PC-3 (cell line): Measurements from ENCODE around the gene SEC14L2. TPM values are rescaled to one million over a fixed set of nuclear protein-coding genes. Genes with fewer than 3 reads are reported as not detected.
A peak's percentile ranks its signal among the peaks of the same experiment; 100 is the strongest.

Source experiments
- ATAC-seq: fragments of 200-7000 bp; cut with Tn5 transposase; 2 replicates; pipeline ENCODE4 v1.9.1; 2020; ENCODE audit warnings: mild to moderate bottlenecking, moderate library complexity
- BruUV-seq: library from RNA; stranded (reverse); fragments of 400-500 nt; replicated peaks from 2 replicates; lab custom pipeline; 2021; lab: Mats Ljungman, UMichigan
- CTCF ChIA-PET: fragments of 300-600 bp; sonication (Branson Sonifier 250); formaldehyde crosslinking; loops from one replicate; lab custom pipeline; 2022; ENCODE audit warnings: antibody characterized with exemption; lab: Charles Lee
- POLR2A ChIA-PET: fragments of 300-600 bp; sonication (Branson Sonifier 250); formaldehyde crosslinking; loops from one replicate; lab custom pipeline; 2022; ENCODE audit warnings: antibody characterized with exemption; ENCODE audit not compliant: unreplicated experiment; lab: Charles Lee
- DNase-seq: peaks from one replicate; pipeline ENCODE4 v3.0.0-alpha.2; 2015
- H2AFZ ChIP-seq: fragments of 300-600 bp; sonication (generic); 2 replicates; pipeline ENCODE4 v1.6.0; 2016; ENCODE audit warnings: antibody characterized with exemption, low read length
- H3F3A ChIP-seq: fragments of 300-600 bp; sonication (generic); one replicate; pipeline ENCODE4 v1.6.0; 2017; ENCODE audit warnings: antibody characterized with exemption, low read length, control low read depth, mild to moderate bottlenecking; ENCODE audit not compliant: unreplicated experiment
- H3K27ac ChIP-seq: fragments of 300-600 bp; sonication (generic); 2 replicates; pipeline ENCODE4 v1.5.1; 2016; ENCODE audit warnings: mild to moderate bottlenecking, low read length
- H3K27me3 ChIP-seq: fragments of 300-600 bp; sonication (generic); 2 replicates; pipeline ENCODE4 v1.6.1; 2016; ENCODE audit warnings: low read length, mixed read lengths
- H3K36me3 ChIP-seq: fragments of 300-600 bp; sonication (generic); 2 replicates; pipeline ENCODE4 v1.6.1; 2016; ENCODE audit warnings: low read depth, mixed run types, low read length, mixed read lengths
- H3K4me1 ChIP-seq: fragments of 300-600 bp; sonication (generic); 2 replicates; pipeline ENCODE4 v1.5.1; 2016; ENCODE audit warnings: low read length; ENCODE audit not compliant: insufficient read depth
- H3K4me2 ChIP-seq: fragments of 300-600 bp; sonication (generic); 2 replicates; pipeline ENCODE4 v1.6.0; 2016; ENCODE audit warnings: low read length
- H3K4me3 ChIP-seq: fragments of 300-600 bp; sonication (generic); 2 replicates; pipeline ENCODE4 v1.5.1; 2016; ENCODE audit warnings: mild to moderate bottlenecking, low read length, mixed read lengths
- H3K79me2 ChIP-seq: fragments of 300-600 bp; sonication (generic); 2 replicates; pipeline ENCODE4 v1.6.1; 2017; ENCODE audit warnings: low read length, mixed read lengths
- H3K9ac ChIP-seq: fragments of 300-600 bp; sonication (generic); 2 replicates; pipeline ENCODE4 v1.6.0; 2016; ENCODE audit warnings: mild to moderate bottlenecking, low read length
- H3K9me2 ChIP-seq: fragments of 300-600 bp; sonication (generic); replicated peaks from 2 replicates; pipeline ENCODE4 v1.6.1; 2016; ENCODE audit warnings: mixed run types, low read length, mixed read lengths
- H3K9me3 ChIP-seq: fragments of 300-600 bp; sonication (generic); 2 replicates; pipeline ENCODE4 v1.6.1; 2016; ENCODE audit warnings: low read length, mixed read lengths
- H4K20me1 ChIP-seq: fragments of 300-600 bp; sonication (generic); 2 replicates; pipeline ENCODE4 v1.6.1; 2016; ENCODE audit warnings: low read length, mixed read lengths
- EZH2 ChIP-seq: fragments of 300-600 bp; sonication (generic); IDR thresholded peaks from one replicate; pipeline ENCODE4 v1.6.1; 2017; ENCODE audit warnings: antibody characterized with exemption, mild to moderate bottlenecking, low read length; ENCODE audit not compliant: unreplicated experiment
- EZH2phosphoT487 ChIP-seq: fragments of 300-600 bp; sonication (generic); IDR thresholded peaks from 2 replicates; pipeline ENCODE4 v1.6.1; 2018; ENCODE audit warnings: mild to moderate bottlenecking, antibody characterized with exemption, low read length, borderline replicate concordance
- intact Hi-C: fragments of 100-400 bp; cut with micrococcal nuclease; formaldehyde crosslinking; loops from 2 replicates; pipeline ENCODE4 v1.9.0; 2023
- total RNA-seq: library from RNA; depleted of rRNA; stranded (reverse); fragments of >200 nt; gene quantifications from 2 replicates; pipeline ENCODE4 v1.2.3, GENCODE V29; 2014
- TF ChIP-seq, protein P1 (sequence below): fragments of 300-600 bp; sonication (generic); conservative IDR thresholded peaks from 2 replicates; pipeline ENCODE4 v1.5.1; 2017; ENCODE audit warnings: antibody characterized with exemption, low read depth, mild to moderate bottlenecking, low read length

The SEC14L2 gene
- total RNA-seq, 1 experiment from 2014 or later = 16.8 TPM

DNA sequence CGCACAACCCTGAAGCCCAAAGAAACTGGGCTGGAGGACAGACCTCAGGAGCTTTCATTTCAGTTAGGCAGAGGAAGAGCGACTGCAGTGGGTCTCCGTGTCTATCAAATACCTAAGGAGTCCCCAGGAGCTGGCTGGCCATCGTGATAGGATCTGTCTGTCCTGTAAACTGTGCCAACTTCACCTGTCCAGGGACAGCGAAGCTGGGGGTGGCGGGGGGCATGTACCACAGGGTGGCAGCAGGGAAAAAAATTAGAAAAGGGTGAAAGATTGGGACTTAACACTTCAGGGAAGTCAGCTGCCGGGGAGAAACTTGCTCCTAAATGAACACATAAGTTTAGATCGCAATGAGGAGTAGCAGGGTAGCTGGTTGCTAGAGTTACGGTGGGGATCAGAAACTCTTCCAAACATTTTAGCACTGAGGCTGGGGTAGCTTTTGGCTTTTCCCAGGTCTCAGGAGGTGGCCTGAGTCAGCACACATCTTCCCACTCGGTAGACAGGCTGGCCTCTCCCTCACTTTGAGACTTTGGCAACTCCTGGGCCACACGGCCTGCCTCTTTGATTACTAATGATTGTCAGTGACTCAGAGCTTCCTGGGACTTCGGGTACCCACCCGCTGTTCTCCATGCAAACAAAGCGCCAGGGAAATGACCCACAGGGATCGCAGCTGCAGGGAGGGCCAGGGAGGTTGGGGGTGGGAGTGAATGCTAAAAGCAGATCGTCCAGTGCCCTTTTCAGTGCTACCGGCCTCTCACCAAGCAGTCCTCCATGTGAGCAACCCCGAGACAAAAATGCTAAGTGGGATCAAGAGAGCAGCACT lies 25.9 kb downstream of the SEC14L2 start:
- DNase-seq = peak; percentile 94
- ATAC-seq = peak; percentile 52
- BruUV-seq = no TSS peak
- peak overlapping the region; percentile 93 for H3K9ac ChIP-seq
- no peaks in the 10 kb centered on the region for H3F3A ChIP-seq
- H3K4me3 ChIP-seq = peak overlapping the region; percentile 67
- H3K27ac ChIP-seq = peak overlapping the region; percentile 95
- no peaks in the 10 kb centered on the region for H3K27me3 ChIP-seq
- peak overlapping the region; percentile 83 for H3K4me2 ChIP-seq
- intact Hi-C loops = no loop called here
- ChIA-PET POLR2A (interaction anchor here (0.6 to 1.7 kb wide), 4 partner anchors 26 to 318 kb away, joined by 3 to 6 read pairs (median 4); partner anchors contain the start of gene SEC14L2), CTCF (interaction anchor here (1.2 kb wide), 1 partner anchor 135 kb away, joined by 7 read pairs; no protein-coding TSS in a partner anchor)
- H3K9me3 ChIP-seq = no peaks in the 10 kb centered on the region
- H3K36me3 ChIP-seq = peaks cover 10% of the 10 kb centered on the region; the same call in 1 of the 2 replicates
- peaks cover 39% of the 10 kb centered on the region for H3K79me2 ChIP-seq
- peak overlapping the region; percentile 57; the same call in 1 of the 2 replicates for H2AFZ ChIP-seq
- no peaks in the 10 kb centered on the region for H4K20me1 ChIP-seq
- no peaks in the 10 kb centered on the region for H3K9me2 ChIP-seq
- no peak for TF ChIP-seq EZH2phosphoT487
- TF ChIP-seq, protein P1, sequence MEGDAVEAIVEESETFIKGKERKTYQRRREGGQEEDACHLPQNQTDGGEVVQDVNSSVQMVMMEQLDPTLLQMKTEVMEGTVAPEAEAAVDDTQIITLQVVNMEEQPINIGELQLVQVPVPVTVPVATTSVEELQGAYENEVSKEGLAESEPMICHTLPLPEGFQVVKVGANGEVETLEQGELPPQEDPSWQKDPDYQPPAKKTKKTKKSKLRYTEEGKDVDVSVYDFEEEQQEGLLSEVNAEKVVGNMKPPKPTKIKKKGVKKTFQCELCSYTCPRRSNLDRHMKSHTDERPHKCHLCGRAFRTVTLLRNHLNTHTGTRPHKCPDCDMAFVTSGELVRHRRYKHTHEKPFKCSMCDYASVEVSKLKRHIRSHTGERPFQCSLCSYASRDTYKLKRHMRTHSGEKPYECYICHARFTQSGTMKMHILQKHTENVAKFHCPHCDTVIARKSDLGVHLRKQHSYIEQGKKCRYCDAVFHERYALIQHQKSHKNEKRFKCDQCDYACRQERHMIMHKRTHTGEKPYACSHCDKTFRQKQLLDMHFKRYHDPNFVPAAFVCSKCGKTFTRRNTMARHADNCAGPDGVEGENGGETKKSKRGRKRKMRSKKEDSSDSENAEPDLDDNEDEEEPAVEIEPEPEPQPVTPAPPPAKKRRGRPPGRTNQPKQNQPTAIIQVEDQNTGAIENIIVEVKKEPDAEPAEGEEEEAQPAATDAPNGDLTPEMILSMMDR = no peak
- TF ChIP-seq EZH2 = no peak
- peaks cover 55% of the 10 kb centered on the region for H3K4me1 ChIP-seq

DNA sequence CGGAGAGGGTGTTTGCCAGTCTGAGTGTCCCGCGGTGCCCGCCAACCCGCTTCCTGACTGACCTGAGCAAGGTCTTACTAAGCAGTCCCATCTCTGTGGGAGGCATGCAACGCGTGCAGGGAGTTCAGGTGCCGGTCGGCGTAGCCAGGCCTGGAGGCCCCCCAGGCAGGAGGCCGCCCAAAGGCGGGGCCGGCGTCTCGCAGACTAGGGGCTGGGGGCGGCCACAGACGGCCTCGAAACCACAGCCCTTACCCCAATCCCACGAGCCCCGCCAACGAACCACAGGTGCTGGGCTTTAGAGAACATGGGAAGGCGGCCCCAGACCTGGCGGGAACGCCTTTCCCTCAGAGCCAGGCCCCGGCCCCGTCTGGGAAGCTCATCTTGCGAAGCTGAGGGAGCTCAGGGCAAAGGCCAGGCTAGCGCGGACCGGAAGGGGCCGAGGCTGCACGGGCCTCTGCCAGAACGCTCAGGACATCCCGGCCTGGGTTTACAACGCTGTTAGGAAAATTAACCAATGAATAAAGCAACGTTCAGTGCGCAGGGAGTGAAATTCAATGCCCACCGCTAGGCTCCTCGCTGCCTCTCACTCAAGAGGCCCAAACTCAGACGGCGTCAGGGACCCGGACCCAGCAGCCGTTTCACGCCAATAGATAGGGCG lies 26.6 kb downstream of the SEC14L2 start:
- ChIA-PET CTCF (interaction anchor here (0.5 to 1.4 kb wide), 4 partner anchors 11 to 135 kb away, joined by 3 to 7 read pairs (median 5); partner anchors contain the start of gene SEC14L2), POLR2A (interaction anchor here (0.5 to 1.7 kb wide), 6 partner anchors 26 to 572 kb away, joined by 3 to 7 read pairs (median 5); partner anchors contain the start of gene SEC14L2)
- Histone ChIP-seq H3K79me2 (peaks cover 39% of the 10 kb centered on the region), H3K9me3 (no peaks in the 10 kb centered on the region), H2AFZ (peak overlapping the region; percentile 57), H3K9ac (peak overlapping the region; percentile 93), H3F3A (no peaks in the 10 kb centered on the region), H3K4me1 (peaks cover 55% of the 10 kb centered on the region), H3K27ac (peak overlapping the region; percentile 95), H4K20me1 (no peaks in the 10 kb centered on the region), H3K4me2 (peak overlapping the region; percentile 83), H3K27me3 (no peaks in the 10 kb centered on the region), H3K36me3 (peaks cover 2% of the 10 kb centered on the region; the same call in 1 of the 2 replicates), H3K9me2 (no peaks in the 10 kb centered on the region), H3K4me3 (peak overlapping the region; percentile 67)
- intact Hi-C loops = no loop called here
- DNase-seq (no peak), ATAC-seq (peak; percentile 19)
- no peak for TF ChIP-seq EZH2phosphoT487
- TF ChIP-seq, protein P1 = no peak
- TF ChIP-seq EZH2 = no peak
- BruUV-seq = TSS peak; percentile 63
